ENCODE measurements around the gene PMVK.

DNA sequence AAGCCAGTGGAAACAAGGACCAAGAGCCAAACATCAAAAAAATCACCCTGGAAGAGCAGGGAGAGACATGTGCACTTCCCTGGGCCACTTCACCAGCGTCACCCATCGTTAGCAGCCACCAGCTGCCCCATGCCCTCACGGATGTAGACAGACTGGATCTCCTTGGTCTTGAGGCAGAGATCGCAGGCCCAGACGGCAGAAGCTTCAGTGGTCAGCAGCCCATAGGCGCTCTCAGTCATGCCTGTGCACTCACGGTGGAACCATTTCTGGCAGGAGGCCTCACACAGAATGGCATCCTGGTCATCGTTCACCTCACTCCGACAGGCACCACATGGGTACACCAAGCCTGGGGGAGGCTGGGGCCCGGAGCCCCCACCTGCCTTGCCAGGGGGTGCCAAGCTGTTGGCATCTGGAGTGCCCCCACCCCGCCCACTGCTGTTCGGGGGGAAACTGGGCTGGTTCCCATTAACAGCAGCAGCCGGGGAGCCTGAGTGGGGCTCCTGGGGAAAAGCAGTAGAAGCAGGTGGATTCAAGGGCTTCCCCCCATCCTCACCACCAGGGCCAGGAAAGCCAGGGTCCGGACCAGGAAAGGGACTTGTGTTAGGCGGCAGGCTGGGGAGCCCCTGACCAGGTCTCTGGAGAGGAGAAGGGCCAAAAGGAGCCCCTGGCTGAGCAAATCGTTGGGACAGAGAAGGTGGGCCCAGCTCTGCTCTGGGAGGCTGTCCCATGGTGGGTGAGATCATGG lies 22.3 kb upstream of the PMVK start:
- TF ChIP-seq POLR2AphosphoS5 (IDR thresholded peaks at IDR 0.05; ENCODE audit: borderline replicate concordance, low read depth, low read length) (no peak), EZH2 (IDR thresholded peaks at IDR 0.05) (no peak)
